Ishikawa (cell line): ENCODE measurements around the gene PIN4.

Source experiments
- CEBPB ChIP-seq: IDR thresholded peaks from 2 replicates; pipeline ENCODE4 v1.6.1; 2012
- CREB1 ChIP-seq: IDR thresholded peaks from 2 replicates; pipeline ENCODE4 v1.6.1; 2012; ENCODE audit warnings: low read depth
- EGR1 ChIP-seq: IDR thresholded peaks from 2 replicates; pipeline ENCODE4 v1.6.1; 2012
- EP300 ChIP-seq: IDR thresholded peaks from 2 replicates; pipeline ENCODE4 v1.6.1; 2012; ENCODE audit warnings: borderline replicate concordance
- FOXM1 ChIP-seq: IDR thresholded peaks from 2 replicates; pipeline ENCODE4 v1.6.1; 2012; ENCODE audit warnings: low read depth, borderline replicate concordance
- NFIC ChIP-seq: IDR thresholded peaks from 2 replicates; pipeline ENCODE4 v1.6.1; 2012
- RAD21 ChIP-seq: IDR thresholded peaks from 2 replicates; pipeline ENCODE4 v1.6.1; 2012; ENCODE audit warnings: low read depth
- TAF1 ChIP-seq: IDR thresholded peaks from 2 replicates; pipeline ENCODE4 v1.6.1; 2012; ENCODE audit warnings: low read depth, mild to moderate bottlenecking
- TCF12 ChIP-seq: IDR thresholded peaks from 2 replicates; pipeline ENCODE4 v1.6.1; 2012; ENCODE audit warnings: low read depth
- TEAD4 ChIP-seq: IDR thresholded peaks from 2 replicates; pipeline ENCODE4 v1.6.1; 2012
- YY1 ChIP-seq: IDR thresholded peaks from 2 replicates; pipeline ENCODE4 v1.6.1; 2012; ENCODE audit warnings: low read depth
- ZBTB7A ChIP-seq: IDR thresholded peaks from 2 replicates; pipeline ENCODE4 v1.6.1; 2012; ENCODE audit warnings: low read depth
- TF ChIP-seq, protein P1 (sequence below): IDR thresholded peaks from 2 replicates; pipeline ENCODE4 v1.6.1; 2012
- TF ChIP-seq, protein P2 (sequence below): IDR thresholded peaks from 2 replicates; pipeline ENCODE4 v1.6.1; 2012
- TF ChIP-seq, protein P3 (sequence below): IDR thresholded peaks from 2 replicates; pipeline ENCODE4 v1.6.1; 2012; ENCODE audit warnings: low read depth, mild to moderate bottlenecking

The PIN4 gene

GRCh38 chrX:72139538-72139937 is 42.0 kb upstream of the PIN4 start:
- TF ChIP-seq NFIC (no peak), TAF1 (no peak), ZBTB7A (no peak), EGR1 (no peak), CEBPB (no peak), CREB1 (no peak), RAD21 (no peak), TCF12 (no peak)
- TF ChIP-seq, protein P1, sequence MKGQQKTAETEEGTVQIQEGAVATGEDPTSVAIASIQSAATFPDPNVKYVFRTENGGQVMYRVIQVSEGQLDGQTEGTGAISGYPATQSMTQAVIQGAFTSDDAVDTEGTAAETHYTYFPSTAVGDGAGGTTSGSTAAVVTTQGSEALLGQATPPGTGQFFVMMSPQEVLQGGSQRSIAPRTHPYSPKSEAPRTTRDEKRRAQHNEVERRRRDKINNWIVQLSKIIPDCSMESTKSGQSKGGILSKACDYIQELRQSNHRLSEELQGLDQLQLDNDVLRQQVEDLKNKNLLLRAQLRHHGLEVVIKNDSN = no peak
- TF ChIP-seq, protein P2, sequence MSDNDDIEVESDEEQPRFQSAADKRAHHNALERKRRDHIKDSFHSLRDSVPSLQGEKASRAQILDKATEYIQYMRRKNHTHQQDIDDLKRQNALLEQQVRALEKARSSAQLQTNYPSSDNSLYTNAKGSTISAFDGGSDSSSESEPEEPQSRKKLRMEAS = no peak
- TF ChIP-seq, protein P3, sequence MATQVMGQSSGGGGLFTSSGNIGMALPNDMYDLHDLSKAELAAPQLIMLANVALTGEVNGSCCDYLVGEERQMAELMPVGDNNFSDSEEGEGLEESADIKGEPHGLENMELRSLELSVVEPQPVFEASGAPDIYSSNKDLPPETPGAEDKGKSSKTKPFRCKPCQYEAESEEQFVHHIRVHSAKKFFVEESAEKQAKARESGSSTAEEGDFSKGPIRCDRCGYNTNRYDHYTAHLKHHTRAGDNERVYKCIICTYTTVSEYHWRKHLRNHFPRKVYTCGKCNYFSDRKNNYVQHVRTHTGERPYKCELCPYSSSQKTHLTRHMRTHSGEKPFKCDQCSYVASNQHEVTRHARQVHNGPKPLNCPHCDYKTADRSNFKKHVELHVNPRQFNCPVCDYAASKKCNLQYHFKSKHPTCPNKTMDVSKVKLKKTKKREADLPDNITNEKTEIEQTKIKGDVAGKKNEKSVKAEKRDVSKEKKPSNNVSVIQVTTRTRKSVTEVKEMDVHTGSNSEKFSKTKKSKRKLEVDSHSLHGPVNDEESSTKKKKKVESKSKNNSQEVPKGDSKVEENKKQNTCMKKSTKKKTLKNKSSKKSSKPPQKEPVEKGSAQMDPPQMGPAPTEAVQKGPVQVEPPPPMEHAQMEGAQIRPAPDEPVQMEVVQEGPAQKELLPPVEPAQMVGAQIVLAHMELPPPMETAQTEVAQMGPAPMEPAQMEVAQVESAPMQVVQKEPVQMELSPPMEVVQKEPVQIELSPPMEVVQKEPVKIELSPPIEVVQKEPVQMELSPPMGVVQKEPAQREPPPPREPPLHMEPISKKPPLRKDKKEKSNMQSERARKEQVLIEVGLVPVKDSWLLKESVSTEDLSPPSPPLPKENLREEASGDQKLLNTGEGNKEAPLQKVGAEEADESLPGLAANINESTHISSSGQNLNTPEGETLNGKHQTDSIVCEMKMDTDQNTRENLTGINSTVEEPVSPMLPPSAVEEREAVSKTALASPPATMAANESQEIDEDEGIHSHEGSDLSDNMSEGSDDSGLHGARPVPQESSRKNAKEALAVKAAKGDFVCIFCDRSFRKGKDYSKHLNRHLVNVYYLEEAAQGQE = no peak

- TF ChIP-seq FOXM1 (no peak), CREB1 (no peak), CEBPB (no peak), TCF12 (no peak), NFIC (no peak), EGR1 (no peak), TEAD4 (no peak), YY1 (no peak), RAD21 (no peak), EP300 (no peak), TAF1 (no peak), ZBTB7A (no peak)
- TF ChIP-seq, protein P2 = no peak
- TF ChIP-seq, protein P3 = no peak
- TF ChIP-seq, protein P1 = no peak
These were observed 40.1 kb upstream of the PIN4 start for GRCh38 chrX:72141372-72142004.

DNA sequence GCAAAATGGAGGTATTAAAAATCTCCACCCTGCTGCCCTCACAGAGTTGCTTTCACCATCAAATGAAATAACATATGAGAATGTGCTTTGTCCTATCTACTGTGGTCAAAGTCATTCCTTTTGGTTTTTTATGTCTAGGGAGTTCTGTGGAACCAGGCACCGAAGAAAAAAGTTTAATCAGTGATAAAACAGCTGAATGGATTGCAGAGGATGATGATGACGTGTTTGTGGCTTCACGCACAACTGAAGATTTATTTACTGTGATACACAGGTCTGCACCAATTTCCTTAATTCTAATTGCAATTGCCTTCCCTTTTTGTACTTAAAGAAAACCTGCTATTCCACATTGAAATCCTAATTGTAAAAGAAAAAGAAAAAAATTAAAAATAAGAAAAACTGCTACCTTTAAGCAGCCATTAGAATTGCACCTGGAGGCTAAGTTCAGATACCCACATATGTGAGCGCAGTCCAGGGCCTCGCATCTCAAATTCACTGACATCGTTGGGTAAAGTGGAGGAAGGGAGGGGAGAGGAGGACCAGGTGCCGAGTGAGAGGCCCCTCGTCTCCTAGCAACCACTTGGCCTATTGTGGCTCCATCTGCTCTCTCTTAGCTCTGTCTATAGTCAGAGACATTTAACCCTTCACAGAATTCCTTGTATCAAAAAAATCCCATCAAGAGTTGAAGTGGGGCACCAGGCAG is 39.3 kb upstream of the PIN4 start:
- TF ChIP-seq YY1 (no peak), TEAD4 (no peak), CEBPB (no peak), FOXM1 (no peak), ZBTB7A (no peak), EP300 (no peak), CREB1 (no peak), TAF1 (no peak), TCF12 (no peak), EGR1 (no peak), NFIC (no peak), RAD21 (no peak)
- TF ChIP-seq, protein P1 = no peak
- TF ChIP-seq, protein P2 = no peak
- TF ChIP-seq, protein P3 = no peak
